GM10266 (cell line): ENCODE results near the gene SSBP3.

Experiments
- DNase-seq: peaks from one replicate; pipeline ENCODE4 v3.0.0; 2012; ENCODE audit errors: extremely low spot score
- TF ChIP-seq, protein P1 (sequence below): IDR thresholded peaks from 2 replicates; pipeline ENCODE4 v1.5.1; 2012; ENCODE audit warnings: mild to moderate bottlenecking, low read depth; ENCODE audit not compliant: control insufficient read depth, insufficient read depth; ENCODE audit errors: missing control alignments

The SSBP3 gene

DNA sequence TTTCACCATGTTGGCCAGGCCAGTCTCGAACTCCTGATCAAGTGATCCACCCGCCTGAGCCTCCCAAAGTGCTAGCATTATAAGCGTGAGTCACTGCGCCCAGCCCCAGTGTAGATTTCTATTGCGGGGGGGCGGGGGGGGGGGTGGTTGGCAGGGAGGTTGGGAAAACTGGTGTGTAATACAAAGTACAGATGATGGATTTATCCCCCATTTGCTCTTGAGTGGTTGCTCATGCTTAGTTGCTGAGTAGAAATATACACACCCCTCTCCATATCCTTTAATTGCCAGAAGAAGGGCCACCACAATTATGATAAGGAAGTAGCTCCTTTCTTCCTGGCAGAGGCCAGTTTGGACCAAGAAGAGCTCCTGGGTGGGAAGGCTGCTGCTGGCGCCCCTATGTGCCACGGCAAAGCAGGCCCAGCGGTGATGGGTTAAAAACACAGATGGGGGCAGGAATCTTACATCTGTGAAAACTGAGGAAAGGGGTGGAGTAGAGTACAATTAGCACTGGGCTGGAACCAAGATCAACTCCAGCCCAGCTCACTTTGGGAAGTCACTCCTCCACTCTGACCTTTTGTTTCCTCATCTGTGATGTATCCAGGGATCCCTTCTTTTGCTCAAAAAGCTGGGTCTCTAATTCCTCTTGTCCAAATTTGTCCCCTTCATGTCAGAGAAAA, 151.0 kb downstream of the SSBP3 start:
- no peak for DNase-seq
- TF ChIP-seq, protein P1, sequence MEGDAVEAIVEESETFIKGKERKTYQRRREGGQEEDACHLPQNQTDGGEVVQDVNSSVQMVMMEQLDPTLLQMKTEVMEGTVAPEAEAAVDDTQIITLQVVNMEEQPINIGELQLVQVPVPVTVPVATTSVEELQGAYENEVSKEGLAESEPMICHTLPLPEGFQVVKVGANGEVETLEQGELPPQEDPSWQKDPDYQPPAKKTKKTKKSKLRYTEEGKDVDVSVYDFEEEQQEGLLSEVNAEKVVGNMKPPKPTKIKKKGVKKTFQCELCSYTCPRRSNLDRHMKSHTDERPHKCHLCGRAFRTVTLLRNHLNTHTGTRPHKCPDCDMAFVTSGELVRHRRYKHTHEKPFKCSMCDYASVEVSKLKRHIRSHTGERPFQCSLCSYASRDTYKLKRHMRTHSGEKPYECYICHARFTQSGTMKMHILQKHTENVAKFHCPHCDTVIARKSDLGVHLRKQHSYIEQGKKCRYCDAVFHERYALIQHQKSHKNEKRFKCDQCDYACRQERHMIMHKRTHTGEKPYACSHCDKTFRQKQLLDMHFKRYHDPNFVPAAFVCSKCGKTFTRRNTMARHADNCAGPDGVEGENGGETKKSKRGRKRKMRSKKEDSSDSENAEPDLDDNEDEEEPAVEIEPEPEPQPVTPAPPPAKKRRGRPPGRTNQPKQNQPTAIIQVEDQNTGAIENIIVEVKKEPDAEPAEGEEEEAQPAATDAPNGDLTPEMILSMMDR, result no peak

DNA sequence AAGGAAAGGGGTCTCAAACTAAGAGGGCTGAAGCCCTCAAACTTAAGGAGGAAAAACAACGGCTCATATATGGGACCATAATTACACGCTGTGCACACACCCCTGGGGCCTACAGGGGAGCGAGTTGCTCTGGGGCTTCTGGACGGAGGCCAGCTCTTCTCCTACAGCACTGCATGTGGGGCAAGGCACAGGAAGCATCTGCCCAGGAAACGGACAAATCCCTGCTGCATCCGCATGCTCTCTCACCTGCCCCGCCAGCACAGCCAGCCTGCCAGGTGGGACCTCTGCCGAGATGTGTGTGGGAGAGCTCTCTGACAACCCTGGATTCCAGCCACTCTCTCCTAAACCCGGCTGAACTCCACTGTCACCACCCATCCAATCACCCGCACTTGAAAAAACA, 152.1 kb downstream of the SSBP3 start:
- TF ChIP-seq, protein P1, result no peak
- DNase-seq, result no peak

DNA sequence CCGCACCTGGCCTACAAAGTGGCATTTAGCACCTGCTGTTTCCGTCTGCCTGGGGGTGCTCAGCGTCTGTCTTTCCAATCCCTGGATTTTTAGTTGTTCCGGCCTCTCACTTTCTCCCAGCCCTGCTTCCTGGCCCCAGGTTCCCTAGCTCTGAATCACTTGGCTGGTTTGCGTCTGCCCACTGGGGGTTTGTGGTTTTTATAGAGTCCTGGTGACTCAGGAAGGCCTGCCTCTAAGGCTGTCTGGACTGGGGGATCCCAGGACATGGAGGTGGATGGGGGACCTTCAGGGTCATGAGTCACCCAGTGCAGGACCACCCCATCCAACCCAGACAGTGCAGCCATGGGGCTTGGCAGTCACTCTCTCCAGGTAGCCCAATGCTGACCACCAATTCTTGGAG, 152.7 kb downstream of the SSBP3 start:
- TF ChIP-seq, protein P1, result no peak
- no peak for DNase-seq

DNA sequence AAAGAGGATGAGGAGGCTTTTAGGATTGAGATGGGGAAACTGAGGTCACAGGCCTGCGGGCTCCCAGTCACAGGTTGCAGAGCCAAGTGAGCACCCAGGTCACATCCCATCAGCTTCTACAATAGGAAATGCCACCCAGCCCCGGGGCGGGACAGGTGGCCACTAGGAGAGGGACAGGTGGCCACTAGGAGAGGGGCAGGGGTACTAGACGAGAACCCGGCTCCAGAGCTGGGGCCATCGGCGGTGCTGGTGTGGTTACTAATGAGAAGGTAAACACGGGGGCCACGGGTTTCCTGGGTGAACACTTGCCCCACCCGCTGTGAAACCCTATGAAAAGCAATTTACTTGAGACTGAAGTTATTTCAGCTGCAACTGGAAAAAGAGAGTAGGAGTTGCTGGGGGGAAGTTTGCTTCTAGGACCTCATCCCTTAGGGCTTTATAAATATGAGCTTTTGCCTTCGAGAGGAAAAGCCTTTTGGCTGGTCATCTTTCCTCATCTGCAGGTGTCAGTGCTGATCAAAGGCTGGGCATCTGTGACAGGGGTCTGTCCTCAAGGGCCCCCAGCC, 153.7 kb downstream of the SSBP3 start:
- TF ChIP-seq, protein P1, result no peak
- DNase-seq, result no peak

DNA sequence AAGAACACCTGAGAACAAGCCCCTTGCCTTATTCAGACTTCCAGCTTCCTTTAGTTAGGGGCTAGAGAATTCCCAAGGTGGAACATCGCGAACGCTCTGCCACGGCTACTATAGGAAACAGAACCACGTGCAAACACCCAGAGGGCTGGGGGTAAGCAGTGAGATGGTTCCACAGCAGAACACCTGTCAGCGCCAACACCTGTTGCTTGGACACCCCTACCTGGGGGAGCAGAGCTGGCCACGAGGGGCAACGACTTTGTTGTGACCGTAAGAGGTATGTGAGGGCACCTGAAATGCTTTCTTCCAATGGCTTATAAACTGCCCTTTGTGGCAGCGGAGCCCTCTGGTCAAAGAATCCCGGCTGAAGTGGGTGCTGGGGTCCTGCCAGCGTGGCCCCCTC, 155.5 kb downstream of the SSBP3 start:
- no peak for DNase-seq
- TF ChIP-seq, protein P1, result no peak

GRCh38 chr1:54249819-54250435, 156.3 kb downstream of the SSBP3 start:
- TF ChIP-seq, protein P1, result no peak
- DNase-seq, result no peak

GRCh38 chr1:54248966-54249365, 157.2 kb downstream of the SSBP3 start:
- no peak for DNase-seq

More at GRCh38 chr1:54248966-54249365, 157.2 kb downstream of the SSBP3 start:
- TF ChIP-seq, protein P1, result no peak
